CD4-positive, alpha-beta T cell treated with Interleukin-2 at 100 ng/mL for 4 hours (primary cell): Measurements from ENCODE around the gene FGD5.

Experiments used
- DNase-seq: peaks from one replicate; pipeline ENCODE4 v3.0.0-alpha.2; 2020; ENCODE audit warnings: low spot score

The FGD5 gene

GRCh38 chr3:14852717-14853116 is 34.0 kb downstream of the FGD5 start:
- DNase-seq = no peak

- DNase-seq = no peak
Measured at GRCh38 chr3:14853271-14853951, 34.6 kb downstream of the FGD5 start.

- no peak for DNase-seq
Measured at GRCh38 chr3:14857506-14857905, 38.7 kb downstream of the FGD5 start.

- no peak for DNase-seq
Measured at GRCh38 chr3:14858105-14858504, 39.3 kb downstream of the FGD5 start.

GRCh38 chr3:14859880-14860279 is 41.1 kb downstream of the FGD5 start:
- no peak for DNase-seq

GRCh38 chr3:14861031-14861430 is 42.3 kb downstream of the FGD5 start:
- no peak for DNase-seq

- DNase-seq = no peak
Measured at GRCh38 chr3:14861446-14862302, 42.9 kb downstream of the FGD5 start.

GRCh38 chr3:14862303-14862660 is 43.5 kb downstream of the FGD5 start:
- no peak for DNase-seq

- DNase-seq = no peak
Measured at GRCh38 chr3:14862661-14863230, 44.0 kb downstream of the FGD5 start.

- DNase-seq = no peak
Measured at GRCh38 chr3:14863333-14864100, 44.8 kb downstream of the FGD5 start.

GRCh38 chr3:14864131-14864530 is 45.4 kb downstream of the FGD5 start:
- DNase-seq = no peak

- no peak for DNase-seq
Measured at GRCh38 chr3:14866627-14867026, 47.9 kb downstream of the FGD5 start.

GRCh38 chr3:14867936-14868570 is 49.3 kb downstream of the FGD5 start:
- DNase-seq = no peak

- no peak for DNase-seq
Measured at GRCh38 chr3:14869917-14870782, 51.4 kb downstream of the FGD5 start.

- no peak for DNase-seq
Measured at GRCh38 chr3:14870783-14871060, 52.0 kb downstream of the FGD5 start.

- DNase-seq = no peak
Measured at GRCh38 chr3:14871456-14872200, 52.9 kb downstream of the FGD5 start.

GRCh38 chr3:14872706-14873105 is 53.9 kb downstream of the FGD5 start:
- no peak for DNase-seq

GRCh38 chr3:14874784-14875183 is 56.0 kb downstream of the FGD5 start:
- no peak for DNase-seq

- DNase-seq = no peak
Measured at GRCh38 chr3:14875411-14876175, 56.8 kb downstream of the FGD5 start.

- no peak for DNase-seq
Measured at GRCh38 chr3:14876921-14877333, 58.2 kb downstream of the FGD5 start.
